HG03103 (cell line): ENCODE data around the gene POLD4.

ENCODE experiments used
- ATAC-seq: cut with Tn5 transposase; IDR thresholded peaks from one replicate; pipeline ENCODE4 v1.9.1; 2021; ENCODE audit warnings: low read depth; ENCODE audit not compliant: unreplicated experiment

The POLD4 gene

DNA sequence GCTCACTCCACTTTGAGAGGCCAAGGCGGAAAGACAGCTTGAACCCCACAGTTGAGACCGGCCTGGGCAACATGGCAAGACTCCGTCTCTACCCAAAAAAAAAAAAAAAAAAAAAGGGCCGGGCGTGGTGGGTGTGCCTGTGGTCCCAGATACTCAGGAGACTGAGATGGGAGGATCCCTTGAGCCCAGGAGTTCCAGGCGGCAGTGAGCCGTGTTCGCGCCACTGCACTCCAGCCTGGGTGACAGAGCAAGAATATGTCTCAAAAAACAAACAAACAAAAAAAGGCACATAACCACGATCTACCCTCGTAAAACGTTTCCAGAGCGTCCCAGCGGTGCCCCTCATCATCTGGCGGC lies 37.6 kb upstream of the POLD4 start:
- no peak for ATAC-seq

- ATAC-seq: no peak
Observed at GRCh38 chr11:67389477-67389876, 36.1 kb upstream of the POLD4 start.

- no peak for ATAC-seq
Observed at GRCh38 chr11:67387518-67387917, 34.2 kb upstream of the POLD4 start.

- no peak for ATAC-seq
Observed at GRCh38 chr11:67387069-67387468, 33.7 kb upstream of the POLD4 start.

GRCh38 chr11:67384851-67385366 lies 31.6 kb upstream of the POLD4 start:
- no peak for ATAC-seq

- ATAC-seq: no peak
Observed at GRCh38 chr11:67382276-67383136, 29.2 kb upstream of the POLD4 start.

- ATAC-seq: no peak
Observed at GRCh38 chr11:67381244-67381972, 28.1 kb upstream of the POLD4 start.

DNA sequence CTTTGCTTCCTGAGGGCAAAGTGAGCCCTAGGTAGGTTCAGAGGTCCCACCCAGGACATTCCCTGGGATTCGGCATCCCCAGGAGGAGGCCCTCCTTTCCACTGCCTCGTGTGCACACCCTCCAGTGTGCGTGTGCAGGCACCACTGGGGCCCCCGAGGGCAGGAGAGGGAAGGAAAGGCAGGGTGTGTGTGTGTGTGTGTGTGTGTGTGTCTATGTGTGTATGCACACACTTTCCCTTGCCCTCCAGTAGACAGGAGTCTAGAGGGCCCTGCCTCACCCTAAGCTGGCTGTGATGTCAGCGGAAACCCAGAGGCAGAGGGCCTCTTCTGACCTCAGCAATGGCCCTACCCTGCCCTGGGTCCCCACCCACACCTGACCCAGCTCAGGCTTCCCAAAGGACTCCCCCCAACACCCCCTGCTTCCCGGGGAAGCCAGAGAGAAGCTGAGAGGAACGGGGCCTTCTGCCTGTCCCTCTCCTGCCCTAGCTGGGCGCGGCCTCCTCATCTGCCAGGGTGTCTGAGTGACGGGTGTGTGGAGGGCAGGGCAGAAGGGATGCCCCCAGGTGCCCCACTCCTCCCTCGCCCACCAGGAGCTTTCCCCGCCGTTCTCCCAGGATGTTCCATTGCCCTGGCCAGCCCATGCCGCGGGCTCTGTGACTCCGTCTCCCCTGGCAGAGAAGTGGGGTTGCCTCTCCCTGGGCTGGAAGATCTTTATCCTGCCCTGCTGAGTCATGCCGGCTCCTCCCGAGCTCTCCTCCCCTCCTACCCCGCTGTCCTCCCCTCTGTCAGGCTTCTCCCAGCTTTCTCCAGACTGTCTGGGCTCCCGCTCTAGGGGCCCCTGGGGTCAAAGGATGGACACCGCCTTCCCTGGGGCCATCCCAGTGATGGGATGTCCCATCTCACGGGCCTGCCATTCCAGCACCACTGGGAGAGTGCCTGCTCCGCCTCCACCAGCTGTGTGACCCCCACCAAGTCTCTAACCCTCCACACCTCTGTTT lies 26.0 kb upstream of the POLD4 start:
- no peak for ATAC-seq

DNA sequence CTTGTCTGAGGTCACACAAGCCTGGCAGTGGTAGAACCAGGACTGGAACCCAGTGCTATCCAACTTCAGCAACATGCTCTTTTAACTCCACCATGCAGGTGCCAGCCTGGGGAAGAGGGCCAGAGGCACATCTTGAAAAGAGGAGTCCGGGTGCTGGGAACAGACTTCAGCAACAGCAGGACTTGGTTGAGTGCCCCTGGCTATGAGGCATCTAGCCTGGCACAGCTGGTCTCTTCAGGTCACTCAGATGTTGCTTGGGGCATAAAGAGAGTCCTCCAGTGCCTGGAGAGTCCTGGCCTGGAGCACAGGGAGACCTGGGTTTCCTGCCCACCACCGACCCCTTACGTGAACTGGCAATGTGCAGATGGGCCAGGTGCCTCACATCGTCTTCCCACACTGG lies 25.2 kb upstream of the POLD4 start:
- no peak for ATAC-seq

GRCh38 chr11:67376873-67377808 lies 23.8 kb upstream of the POLD4 start:
- no peak for ATAC-seq

GRCh38 chr11:67376063-67376820 lies 22.9 kb upstream of the POLD4 start:
- ATAC-seq: no peak

DNA sequence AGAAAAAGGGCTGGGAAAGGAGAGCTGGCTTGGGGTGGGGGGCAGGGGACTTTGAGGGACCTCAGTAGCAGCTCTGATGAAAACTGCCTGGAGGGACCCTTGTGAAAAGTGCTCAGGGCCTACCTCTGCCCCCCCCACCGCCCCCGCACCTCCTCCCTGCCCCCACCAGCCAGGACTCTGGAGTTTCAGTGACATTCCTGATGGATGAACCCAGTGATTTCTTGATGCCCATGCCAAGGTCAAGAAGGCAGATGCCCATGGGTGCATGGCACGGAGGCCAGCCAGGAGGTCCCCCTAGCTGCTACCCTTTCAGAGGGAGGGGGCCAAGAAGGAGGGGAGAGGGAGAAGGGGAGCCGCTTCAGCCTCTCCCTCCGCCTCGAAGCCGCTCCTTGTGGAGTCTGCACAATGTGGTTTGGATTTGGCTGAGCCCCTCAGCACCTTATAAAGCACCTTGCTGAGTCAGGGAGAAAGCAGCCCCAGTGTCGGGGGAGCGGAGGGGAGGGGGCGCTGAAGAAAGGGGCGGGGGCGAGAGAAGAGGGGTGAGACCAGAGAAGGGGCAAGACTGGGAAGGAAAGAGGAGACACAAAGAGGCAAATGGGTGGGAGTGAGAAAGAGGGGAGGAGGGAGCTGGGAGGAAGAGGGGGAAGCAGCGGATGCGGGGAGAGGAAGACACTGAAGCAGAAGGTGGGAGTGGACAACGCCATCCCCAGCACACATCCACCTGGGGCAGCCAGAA lies 22.1 kb upstream of the POLD4 start:
- ATAC-seq: no peak

- ATAC-seq: no peak
Observed at GRCh38 chr11:67374571-67375281, 21.4 kb upstream of the POLD4 start.

DNA sequence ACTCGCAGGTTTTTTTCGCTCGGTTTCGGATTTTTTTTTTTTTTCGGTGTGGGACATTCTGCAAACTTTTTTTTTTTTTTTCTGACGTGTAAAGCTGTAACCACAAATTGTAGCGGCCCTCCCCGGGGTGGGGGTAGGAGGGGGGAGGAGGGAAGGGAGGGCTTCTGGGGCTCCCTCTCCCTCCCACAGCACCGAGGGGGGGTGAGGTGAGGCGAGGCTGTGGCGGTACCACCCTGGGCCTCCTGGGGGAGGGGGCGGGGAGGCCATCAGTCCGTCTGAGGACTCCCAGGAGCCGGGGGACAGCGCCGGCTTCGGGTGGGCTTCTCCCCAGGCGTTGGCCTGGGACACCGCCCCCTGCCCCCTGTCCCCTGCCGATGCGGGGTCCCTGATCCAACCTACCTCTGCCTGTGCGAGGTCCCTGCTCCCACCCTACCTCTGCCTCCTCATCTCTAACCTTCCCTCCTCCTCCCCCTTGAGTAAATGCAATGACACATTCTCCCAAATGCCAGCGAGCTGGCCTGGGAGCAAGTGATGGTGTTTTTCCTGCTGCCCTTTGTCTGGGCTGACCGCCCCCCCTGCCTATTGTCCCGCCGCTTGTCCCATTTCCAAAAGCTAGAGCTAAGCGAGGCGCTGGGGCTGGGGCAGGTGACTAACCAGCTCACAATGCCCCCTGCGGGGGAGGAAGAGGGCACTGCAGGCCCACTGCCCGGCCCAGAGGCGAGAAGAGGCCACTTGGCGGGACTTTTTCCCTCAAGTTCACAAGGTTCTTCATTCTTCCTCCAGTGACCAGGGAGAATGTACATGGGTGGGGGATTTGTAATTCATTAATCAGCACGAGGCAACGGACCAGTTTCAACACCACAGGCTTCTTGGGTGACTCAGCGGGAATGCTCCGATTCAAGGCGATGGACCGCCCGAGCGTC lies 20.6 kb upstream of the POLD4 start:
- no peak for ATAC-seq

DNA sequence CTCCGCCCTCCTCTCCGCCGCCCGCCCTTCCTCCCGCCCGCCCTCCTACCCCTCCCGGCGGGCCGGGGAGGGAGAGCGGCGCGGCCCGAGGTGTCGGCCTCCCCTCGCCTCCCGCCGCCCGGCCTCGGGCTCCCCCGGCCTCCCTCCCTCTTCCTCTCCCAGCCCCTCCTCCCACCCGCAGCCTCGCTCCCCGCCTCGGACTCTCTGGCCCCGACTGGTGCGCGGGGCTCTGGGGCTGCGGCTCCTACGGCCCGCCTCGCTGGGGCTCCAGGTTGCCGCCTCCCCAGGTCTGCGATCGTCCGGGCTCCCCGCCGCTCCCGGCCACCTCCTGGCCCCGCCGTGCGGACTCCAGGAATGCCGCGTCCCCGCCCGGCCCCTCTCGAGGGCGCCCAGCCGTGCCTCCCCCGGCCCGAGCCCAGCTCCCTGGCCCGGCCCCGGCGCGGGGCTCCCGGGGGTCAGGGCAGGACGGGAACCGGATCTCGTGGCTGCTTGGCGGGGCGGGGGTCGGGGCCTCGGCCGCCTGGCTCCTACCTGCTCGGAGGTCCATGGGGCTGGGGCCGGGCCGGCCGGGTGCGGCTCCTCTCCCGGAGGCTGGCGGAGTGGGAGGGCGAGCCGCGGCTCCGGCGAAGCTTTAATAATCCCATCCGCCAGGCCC lies 19.8 kb upstream of the POLD4 start, which contains the start of gene CLCF1:
Gene CLCF1, minus strand, starts transcription at position 606 of the 655 bp plus-strand sequence. Its CDS starts 59 bp downstream, at position 547.
- no peak for ATAC-seq
